HG03135 (cell line): Measurements from ENCODE around the gene AQP11.
A peak's percentile ranks its signal among the peaks of the same experiment; 100 is the strongest.
"Not testable (repeated sequence)": the region's sequence is repeated elsewhere in the genome, so short reads cannot be mapped to it uniquely, and the experiment has no call there.

Experiments used
- ATAC-seq: cut with Tn5 transposase; IDR thresholded peaks from one replicate; pipeline ENCODE4 v1.9.1; 2021; ENCODE audit warnings: mild to moderate bottlenecking, moderate library complexity; ENCODE audit not compliant: unreplicated experiment

AQP11 gene

GRCh38 chr11:77590194-77590782 is 535 bp downstream of the AQP11 start:
- peak; percentile 16 for ATAC-seq

- ATAC-seq, result no peak
Measured at GRCh38 chr11:77592727-77593126, 3.0 kb downstream of the AQP11 start.

GRCh38 chr11:77593883-77594282 is 4.1 kb downstream of the AQP11 start:
- ATAC-seq, result no peak

GRCh38 chr11:77596626-77597025 is 6.9 kb downstream of the AQP11 start:
- ATAC-seq, result no peak

- ATAC-seq, result no peak
Measured at GRCh38 chr11:77598195-77598594, 8.4 kb downstream of the AQP11 start.

- no peak for ATAC-seq
Measured at GRCh38 chr11:77602381-77603088, 12.8 kb downstream of the AQP11 start.

- ATAC-seq, result no peak
Measured at GRCh38 chr11:77604281-77604680, 14.5 kb downstream of the AQP11 start.

- ATAC-seq, result no peak
Measured at GRCh38 chr11:77609234-77609633, 19.5 kb downstream of the AQP11 start.

- ATAC-seq, result no peak
Measured at GRCh38 chr11:77611921-77612320, 22.2 kb downstream of the AQP11 start.

GRCh38 chr11:77617892-77618291 is 28.1 kb downstream of the AQP11 start:
- ATAC-seq, result no peak

- no peak for ATAC-seq
Measured at GRCh38 chr11:77619576-77620198, 29.9 kb downstream of the AQP11 start.

- ATAC-seq, result no peak
Measured at GRCh38 chr11:77630157-77630710, 40.5 kb downstream of the AQP11 start.

GRCh38 chr11:77633926-77634325 is 44.2 kb downstream of the AQP11 start:
- not testable (repeated sequence) for ATAC-seq

- ATAC-seq, result no peak
Measured at GRCh38 chr11:77636731-77637344, 47.1 kb downstream of the AQP11 start.

- peak; percentile 95 for ATAC-seq
Measured at GRCh38 chr11:77637345-77638165, 47.8 kb downstream of the AQP11 start, which contains the start of gene CLNS1A. Gene CLNS1A (minus strand): TSS chr11:77637794. CDS start chr11:77637714, 80 bp downstream.

GRCh38 chr11:77642228-77642627 is 52.5 kb downstream of the AQP11 start:
- ATAC-seq, result no peak

- no peak for ATAC-seq
Measured at GRCh38 chr11:77644887-77645286, 55.1 kb downstream of the AQP11 start.

GRCh38 chr11:77647654-77648305 is 58.0 kb downstream of the AQP11 start:
- ATAC-seq, result no peak

GRCh38 chr11:77650123-77650522 is 60.4 kb downstream of the AQP11 start:
- no peak for ATAC-seq
